Activated naive CD8-positive, alpha-beta T cell treated with anti-CD3 and anti-CD28 coated beads, Interleukin-2, amount 10 ng/mL, durations not matched to agents 7 days and 5 days (primary cell): Measurements from ENCODE around the gene ABHD2. TPM values are rescaled to one million over a fixed set of nuclear protein-coding genes. Genes with fewer than 3 reads are reported as not detected.
"Not testable (repeated sequence)": the region's sequence is repeated elsewhere in the genome, so short reads cannot be mapped to it uniquely, and the experiment has no call there.

Source experiments
- ATAC-seq: fragments of 150-1000 bp; cut with Tn5 transposase; one replicate; pipeline ENCODE4 v1.10.0; 2021; ENCODE audit warnings: low read depth, moderate library complexity
- POLR2A ChIA-PET: fragments of 350-600 bp; sonication (Branson Sonifier 250); formaldehyde crosslinking; loops from one replicate; lab custom pipeline; 2021; ENCODE audit warnings: antibody characterized with exemption; lab: Charles Lee
- DNase-seq: peaks from one replicate; pipeline ENCODE4 v3.0.0; 2021
- H3K27ac Mint-ChIP-seq: one replicate; pipeline ENCODE4 v1.8.0; 2022; ENCODE audit warnings: mild to moderate bottlenecking, mixed read lengths
- H3K27me3 Mint-ChIP-seq: one replicate; pipeline ENCODE4 v1.8.0; 2022; ENCODE audit warnings: mild to moderate bottlenecking, moderate library complexity, mixed read lengths
- H3K36me3 Mint-ChIP-seq: one replicate; pipeline ENCODE4 v1.8.0; 2021; ENCODE audit warnings: mild to moderate bottlenecking, mixed read lengths
- H3K4me1 Mint-ChIP-seq: one replicate; pipeline ENCODE4 v1.8.0; 2021; ENCODE audit warnings: mixed read lengths
- H3K4me3 Mint-ChIP-seq: one replicate; pipeline ENCODE4 v1.8.0; 2022; ENCODE audit warnings: mild to moderate bottlenecking, moderate library complexity, mixed read lengths
- H3K9me3 Mint-ChIP-seq: one replicate; pipeline ENCODE4 v1.8.0; 2021; ENCODE audit warnings: mixed read lengths
- total RNA-seq, 2 experiments: library from RNA; stranded (reverse); gene quantifications; one replicate each; pipeline ENCODE4 v1.2.3, GENCODE V29; 2021

The ABHD2 gene
- 10 to 100 TPM; 54.1 to 62.8 TPM for total RNA-seq

DNA sequence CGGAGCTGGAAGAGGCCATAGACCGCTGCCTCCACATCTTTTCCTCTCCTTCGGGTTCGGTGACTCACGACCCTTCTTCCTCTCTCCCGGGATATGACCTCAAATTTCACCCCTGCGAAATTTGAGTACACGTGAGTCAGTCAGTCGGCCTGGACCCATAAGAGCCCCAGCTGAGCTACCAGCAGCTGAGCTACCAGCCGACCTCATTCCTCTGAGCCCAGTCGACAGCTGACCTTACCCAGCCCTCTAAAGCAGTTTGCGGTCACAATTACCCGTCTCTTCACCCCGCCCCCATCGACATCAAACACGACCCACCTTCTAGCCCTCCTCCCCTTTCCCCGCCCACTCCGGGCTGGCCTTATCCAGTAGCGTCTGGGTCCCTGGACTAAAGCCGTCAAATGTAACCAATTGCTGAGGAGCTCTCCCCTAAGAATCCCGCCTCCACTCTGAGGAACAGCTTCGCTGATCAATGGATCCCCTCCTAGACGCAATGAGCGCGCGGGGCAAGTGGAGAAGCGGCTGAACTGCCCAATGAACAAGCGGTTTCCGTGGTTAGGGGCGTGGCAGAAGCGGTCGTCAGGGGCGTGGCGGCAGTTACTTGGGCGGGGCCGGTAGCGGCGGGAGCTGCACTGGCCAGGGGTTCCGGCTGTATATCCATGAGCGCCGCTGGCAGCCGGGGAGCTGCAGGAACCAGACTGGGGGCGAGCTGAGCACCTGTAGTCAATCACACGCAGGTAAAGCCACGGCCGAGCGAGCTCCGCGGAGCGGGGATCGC lies at the start of gene ABHD2:
TSS of gene ABHD2 (plus strand) at position 627 of the 775 bp plus-strand sequence. CDS start 27,872 bp downstream, outside the sequence.
- H3K27ac Mint-ChIP-seq, result peak within 1 kb of the TSS; percentile 95
- H3K9me3 Mint-ChIP-seq, result no peaks in the 10 kb centered on the region
- ATAC-seq (peak; percentile 99), DNase-seq (peak; percentile 98)
- peaks cover 3% of the 10 kb centered on the region for H3K36me3 Mint-ChIP-seq
- H3K4me3 Mint-ChIP-seq, result no peak within 1 kb of the TSS
- H3K4me1 Mint-ChIP-seq, result peaks cover 28% of the 10 kb centered on the region
- no peaks in the 10 kb centered on the region for H3K27me3 Mint-ChIP-seq
- POLR2A ChIA-PET, result interaction anchor here (0.6 to 1.6 kb wide), 13 partner anchors 8 to 464 kb away, joined by 3 to 8 read pairs (median 4); partner anchors contain the start of genes FANCI and POLG

DNA sequence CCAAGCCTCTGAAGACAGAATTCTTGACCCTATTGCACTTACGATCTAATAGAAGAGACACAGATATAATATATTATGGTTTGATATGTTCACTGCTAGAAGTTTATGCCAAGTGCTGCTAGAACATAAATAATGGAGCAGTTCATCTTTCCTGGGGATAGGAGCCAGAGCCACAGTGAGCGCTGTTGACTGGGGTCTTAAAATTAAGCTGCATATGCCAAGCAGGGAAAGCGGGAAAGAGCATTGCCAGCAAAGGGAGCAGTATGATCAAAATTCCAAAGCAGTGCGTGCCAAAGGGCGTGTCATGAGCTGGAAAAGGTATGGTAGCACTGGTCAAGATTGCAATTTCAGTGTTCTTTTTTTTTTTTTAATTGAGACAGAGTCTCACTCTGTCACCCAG lies 49.1 kb upstream of the ABHD2 start:
- no peak for ATAC-seq

GRCh38 chr15:89041507-89041906 lies 46.7 kb upstream of the ABHD2 start:
- DNase-seq (no peak), ATAC-seq (no peak)
- H3K27ac Mint-ChIP-seq, result no peak overlapping the region
- H3K27me3 Mint-ChIP-seq, result peaks cover 22% of the 10 kb centered on the region
- H3K36me3 Mint-ChIP-seq, result no peaks in the 10 kb centered on the region
- H3K4me3 Mint-ChIP-seq, result no peak overlapping the region
- H3K4me1 Mint-ChIP-seq, result no peaks in the 10 kb centered on the region
- H3K9me3 Mint-ChIP-seq, result no peaks in the 10 kb centered on the region
- POLR2A ChIA-PET, result no interaction called here

More for the DNA sequence above, 49.1 kb upstream of the ABHD2 start:
- Mint-ChIP-seq H3K4me3 (no peak overlapping the region), H3K27me3 (peaks cover 39% of the 10 kb centered on the region), H3K36me3 (no peaks in the 10 kb centered on the region), H3K4me1 (no peaks in the 10 kb centered on the region), H3K9me3 (no peaks in the 10 kb centered on the region), H3K27ac (no peak overlapping the region)
- POLR2A ChIA-PET, result no interaction called here
- no peak for DNase-seq

DNA sequence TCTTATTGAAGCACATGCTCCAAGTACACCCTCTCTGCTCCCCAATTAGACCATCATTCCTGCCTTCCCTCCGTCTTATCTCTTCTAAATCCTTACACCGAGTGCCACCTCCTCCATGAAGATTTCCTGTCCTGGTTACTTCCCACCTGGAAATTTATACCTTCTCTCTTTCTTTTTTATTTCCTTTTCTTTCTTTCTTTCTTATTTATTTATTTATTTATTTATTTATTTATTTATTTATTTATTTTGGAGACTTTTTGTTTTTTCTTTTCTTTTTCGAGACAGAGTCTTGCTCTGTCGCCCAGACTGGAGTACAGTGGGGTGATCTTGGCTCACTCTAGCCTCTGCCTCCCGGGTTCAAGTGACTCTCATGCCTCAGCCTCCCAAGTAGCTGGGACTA lies 45.9 kb upstream of the ABHD2 start:
- POLR2A ChIA-PET, result no interaction called here
- Mint-ChIP-seq H3K36me3 (no peaks in the 10 kb centered on the region), H3K9me3 (no peaks in the 10 kb centered on the region), H3K4me1 (no peaks in the 10 kb centered on the region), H3K27me3 (peaks cover 19% of the 10 kb centered on the region), H3K4me3 (no peak overlapping the region), H3K27ac (peak overlapping the region; percentile 22)
- no peak for ATAC-seq
- DNase-seq, result no peak

DNA sequence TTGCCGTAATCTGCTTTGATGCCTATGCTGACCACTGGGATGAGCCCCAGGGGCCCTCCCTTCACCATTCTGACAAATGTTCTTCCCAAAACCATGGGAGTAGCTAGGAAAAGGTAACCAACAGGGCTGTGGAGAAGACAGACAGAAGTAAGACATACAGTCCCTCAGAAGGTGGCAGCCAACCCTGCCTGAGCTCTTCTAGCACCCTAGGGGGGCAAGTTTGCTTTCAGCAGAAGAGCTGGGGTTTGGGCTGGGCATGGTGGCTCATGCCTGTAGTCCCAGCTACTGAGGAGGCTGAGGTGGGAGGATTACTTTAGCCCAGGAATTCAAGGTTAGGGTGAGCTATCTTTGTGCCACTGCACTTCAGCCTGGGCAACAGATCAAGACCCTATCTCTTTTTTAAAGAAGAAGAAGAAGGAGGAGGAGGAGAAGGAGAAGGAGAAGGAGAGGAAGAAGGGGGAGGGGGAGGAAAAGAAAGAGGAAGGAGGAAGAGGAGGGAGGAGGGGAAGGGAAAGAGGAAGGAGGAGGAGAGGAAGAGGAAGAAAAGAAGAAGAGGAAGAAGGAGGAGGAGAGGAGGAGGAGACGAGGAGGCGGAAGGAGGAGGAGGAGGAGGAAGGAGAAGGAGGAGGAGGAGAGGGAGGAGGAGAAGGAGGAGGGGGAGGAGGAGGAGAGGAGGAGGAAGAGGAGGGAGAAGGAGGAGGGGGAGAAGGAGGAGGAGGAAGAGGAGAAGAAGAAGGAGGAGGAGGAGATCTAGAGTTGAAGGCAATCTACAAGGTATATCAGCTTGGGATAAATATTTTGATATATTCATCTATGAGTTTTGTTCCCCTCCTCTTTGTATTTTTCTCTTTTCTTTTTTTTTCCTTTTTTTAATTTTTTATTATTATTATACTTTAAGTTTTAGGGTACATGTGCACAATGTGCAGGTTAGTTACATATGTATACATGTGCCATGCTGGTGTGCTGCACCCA lies 44.9 kb upstream of the ABHD2 start:
- DNase-seq (no peak), ATAC-seq (no peak)
- Mint-ChIP-seq H3K36me3 (no peaks in the 10 kb centered on the region), H3K27me3 (peaks cover 17% of the 10 kb centered on the region), H3K27ac (no peak overlapping the region), H3K9me3 (no peaks in the 10 kb centered on the region), H3K4me3 (no peak overlapping the region), H3K4me1 (no peaks in the 10 kb centered on the region)
- POLR2A ChIA-PET, result no interaction called here

- Mint-ChIP-seq H3K4me1 (peaks cover 13% of the 10 kb centered on the region), H3K27ac (peak overlapping the region; percentile 44), H3K4me3 (peak overlapping the region; percentile 39)
- H3K27me3 Mint-ChIP-seq, POLR2A ChIA-PET, H3K9me3 Mint-ChIP-seq, ATAC-seq, DNase-seq, H3K36me3 Mint-ChIP-seq: not testable (repeated sequence)
Measured at GRCh38 chr15:89049016-89049666, 39.1 kb upstream of the ABHD2 start.

DNA sequence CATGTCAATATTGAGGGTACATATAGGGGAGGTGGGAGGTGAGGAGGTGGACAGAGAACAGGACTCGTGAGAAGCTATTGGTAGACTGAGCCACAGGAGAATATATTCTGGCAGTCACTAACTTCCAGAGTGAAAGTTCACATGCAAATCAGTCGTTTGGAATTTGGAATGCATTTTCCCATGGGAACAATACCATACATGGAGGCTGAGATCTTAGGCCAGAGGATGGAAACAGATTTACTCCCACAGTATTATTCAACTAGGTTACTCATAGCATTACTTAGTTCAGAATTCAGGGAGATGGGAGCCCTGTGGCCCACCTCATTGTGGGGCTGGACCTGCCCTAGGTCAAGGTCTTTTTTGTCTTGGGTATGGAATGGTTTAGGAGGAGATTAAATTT lies 36.4 kb upstream of the ABHD2 start:
- no peak for ATAC-seq

GRCh38 chr15:89052474-89052873 lies 35.8 kb upstream of the ABHD2 start:
- H3K4me1 Mint-ChIP-seq, result peaks cover 16% of the 10 kb centered on the region
- no peak for DNase-seq
- H3K36me3 Mint-ChIP-seq, result no peaks in the 10 kb centered on the region
- POLR2A ChIA-PET, result interaction anchor here (1.1 kb wide), 1 partner anchor 125 kb away, joined by 3 read pairs; no protein-coding TSS in a partner anchor
- H3K9me3 Mint-ChIP-seq, result peaks cover 4% of the 10 kb centered on the region
- H3K27me3 Mint-ChIP-seq, result no peaks in the 10 kb centered on the region
- ATAC-seq, result no peak
- H3K27ac Mint-ChIP-seq, result no peak overlapping the region
- no peak overlapping the region for H3K4me3 Mint-ChIP-seq

More for the DNA sequence above, 36.4 kb upstream of the ABHD2 start:
- H3K27me3 Mint-ChIP-seq, result no peaks in the 10 kb centered on the region
- peaks cover 4% of the 10 kb centered on the region for H3K9me3 Mint-ChIP-seq
- no peak overlapping the region for H3K27ac Mint-ChIP-seq
- H3K36me3 Mint-ChIP-seq, result no peaks in the 10 kb centered on the region
- H3K4me3 Mint-ChIP-seq, result no peak overlapping the region
- H3K4me1 Mint-ChIP-seq, result peaks cover 13% of the 10 kb centered on the region
- DNase-seq, result no peak
- POLR2A ChIA-PET, result no interaction called here

- POLR2A ChIA-PET, result no interaction called here
- H3K27ac Mint-ChIP-seq, result no peak overlapping the region
- H3K27me3 Mint-ChIP-seq, result peaks cover 5% of the 10 kb centered on the region
- H3K4me1 Mint-ChIP-seq, result peaks cover 15% of the 10 kb centered on the region
- H3K4me3 Mint-ChIP-seq, result no peak overlapping the region
- ATAC-seq, result no peak
- no peaks in the 10 kb centered on the region for H3K36me3 Mint-ChIP-seq
- no peak for DNase-seq
- peaks cover 3% of the 10 kb centered on the region for H3K9me3 Mint-ChIP-seq
Measured at GRCh38 chr15:89054873-89055272, 33.4 kb upstream of the ABHD2 start.

DNA sequence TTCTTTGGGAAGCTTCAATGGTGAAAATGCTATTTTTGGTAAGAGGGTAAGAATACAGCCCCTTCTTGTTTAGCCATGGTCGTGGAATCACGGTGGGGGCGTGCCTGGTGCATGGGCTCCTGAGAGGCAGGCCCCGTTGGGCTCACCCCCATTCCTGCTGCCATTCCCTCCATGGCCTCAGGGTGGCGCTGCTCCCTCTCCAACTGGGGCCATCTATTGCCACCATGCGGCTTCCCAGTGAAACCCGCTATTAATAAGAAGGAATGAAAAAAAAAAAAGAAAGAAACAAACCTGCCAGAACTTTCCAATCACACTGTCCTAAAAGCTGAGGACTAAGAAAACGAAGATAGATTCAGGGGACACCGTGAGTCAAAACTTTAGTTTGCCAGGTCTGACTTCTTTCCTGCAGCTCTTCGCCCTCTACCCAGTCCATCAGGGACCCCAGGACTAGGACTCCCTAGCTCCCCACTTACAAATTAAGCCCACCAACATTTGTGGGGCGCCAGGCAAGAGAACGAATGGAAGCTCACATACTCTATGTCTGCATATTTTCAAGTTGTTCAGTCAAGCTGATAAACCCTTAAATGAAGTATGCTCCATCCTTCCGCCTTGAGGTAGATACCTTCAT lies 30.6 kb upstream of the ABHD2 start:
- DNase-seq (peak; percentile 88), ATAC-seq (peak; percentile 77)
- Mint-ChIP-seq H3K9me3 (no peaks in the 10 kb centered on the region), H3K4me1 (peaks cover 10% of the 10 kb centered on the region), H3K4me3 (no peak overlapping the region), H3K36me3 (no peaks in the 10 kb centered on the region), H3K27ac (no peak overlapping the region), H3K27me3 (peaks cover 7% of the 10 kb centered on the region)
- POLR2A ChIA-PET, result no interaction called here

DNA sequence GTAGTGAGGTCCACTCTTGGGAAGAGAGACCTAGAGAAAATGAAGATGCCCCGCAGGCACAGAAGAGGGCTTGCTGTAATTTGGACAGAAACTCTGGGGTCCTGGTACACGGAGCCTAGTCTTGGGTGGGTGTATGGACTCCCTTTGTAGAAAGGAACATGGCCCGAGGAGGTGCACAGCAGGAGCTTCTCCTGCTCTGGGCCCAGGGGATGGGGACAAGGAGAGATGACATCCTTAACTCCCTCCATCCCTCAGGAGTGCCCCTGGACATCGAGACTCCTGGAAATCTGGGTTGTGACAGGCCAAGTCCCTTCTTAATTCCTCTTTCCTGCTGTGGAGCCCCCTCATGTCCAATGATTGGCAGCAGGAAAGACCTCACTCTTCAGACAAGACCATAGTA lies 29.9 kb upstream of the ABHD2 start:
- Mint-ChIP-seq H3K9me3 (no peaks in the 10 kb centered on the region), H3K4me1 (peaks cover 9% of the 10 kb centered on the region), H3K27me3 (peaks cover 7% of the 10 kb centered on the region), H3K4me3 (no peak overlapping the region), H3K27ac (no peak overlapping the region), H3K36me3 (no peaks in the 10 kb centered on the region)
- POLR2A ChIA-PET, result no interaction called here
- ATAC-seq (no peak), DNase-seq (no peak)

GRCh38 chr15:89058876-89059405 lies 29.3 kb upstream of the ABHD2 start:
- peaks cover 9% of the 10 kb centered on the region for H3K4me1 Mint-ChIP-seq
- peaks cover 7% of the 10 kb centered on the region for H3K27me3 Mint-ChIP-seq
- H3K9me3 Mint-ChIP-seq, result no peaks in the 10 kb centered on the region
- DNase-seq (no peak), ATAC-seq (no peak)
- no peak overlapping the region for H3K27ac Mint-ChIP-seq
- H3K36me3 Mint-ChIP-seq, result no peaks in the 10 kb centered on the region
- H3K4me3 Mint-ChIP-seq, result no peak overlapping the region
- POLR2A ChIA-PET, result no interaction called here
